VCaP (cell line): Measurements from ENCODE around the gene POLA2.

Experiments
- H3K27ac ChIP-seq: fragments of 450-650 bp; 2 replicates; pipeline ENCODE4 v1.5.1; 2017
- TF ChIP-seq, protein P1 (sequence below): fragments of 450-650 bp; conservative IDR thresholded peaks from 2 replicates; pipeline ENCODE4 v1.5.1; 2017; ENCODE audit warnings: mild to moderate bottlenecking, moderate library complexity

The POLA2 gene

DNA sequence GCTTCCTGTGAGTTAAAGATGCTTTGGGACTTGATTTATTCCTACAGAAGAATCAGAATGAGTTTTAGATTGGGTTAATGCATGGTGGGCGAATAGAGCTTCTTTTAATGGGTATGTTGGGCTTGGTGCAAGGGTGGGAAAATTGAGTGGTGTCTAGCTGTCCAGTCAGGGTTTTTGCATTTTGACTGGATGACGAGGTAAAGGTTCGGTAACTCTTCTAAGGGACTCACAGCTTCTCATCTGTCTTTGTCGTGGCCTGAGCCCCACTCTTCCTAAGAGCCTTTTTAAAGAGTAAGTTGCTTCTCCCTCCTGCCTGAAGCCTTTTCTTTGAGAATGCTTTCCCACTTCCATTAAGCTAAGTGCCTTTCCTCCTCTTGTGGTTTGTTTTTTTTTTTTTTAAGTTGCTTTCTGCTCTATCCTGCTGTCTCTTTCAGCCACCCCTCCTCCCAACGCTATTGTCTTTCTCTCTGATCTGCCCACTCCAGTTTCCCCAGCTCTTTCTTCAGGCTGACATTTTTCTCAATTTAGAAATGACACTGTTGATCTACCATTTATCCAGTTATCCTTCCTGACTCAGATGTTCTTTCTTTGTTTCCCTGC is 73.0 kb downstream of the POLA2 start:
- TF ChIP-seq, protein P1, sequence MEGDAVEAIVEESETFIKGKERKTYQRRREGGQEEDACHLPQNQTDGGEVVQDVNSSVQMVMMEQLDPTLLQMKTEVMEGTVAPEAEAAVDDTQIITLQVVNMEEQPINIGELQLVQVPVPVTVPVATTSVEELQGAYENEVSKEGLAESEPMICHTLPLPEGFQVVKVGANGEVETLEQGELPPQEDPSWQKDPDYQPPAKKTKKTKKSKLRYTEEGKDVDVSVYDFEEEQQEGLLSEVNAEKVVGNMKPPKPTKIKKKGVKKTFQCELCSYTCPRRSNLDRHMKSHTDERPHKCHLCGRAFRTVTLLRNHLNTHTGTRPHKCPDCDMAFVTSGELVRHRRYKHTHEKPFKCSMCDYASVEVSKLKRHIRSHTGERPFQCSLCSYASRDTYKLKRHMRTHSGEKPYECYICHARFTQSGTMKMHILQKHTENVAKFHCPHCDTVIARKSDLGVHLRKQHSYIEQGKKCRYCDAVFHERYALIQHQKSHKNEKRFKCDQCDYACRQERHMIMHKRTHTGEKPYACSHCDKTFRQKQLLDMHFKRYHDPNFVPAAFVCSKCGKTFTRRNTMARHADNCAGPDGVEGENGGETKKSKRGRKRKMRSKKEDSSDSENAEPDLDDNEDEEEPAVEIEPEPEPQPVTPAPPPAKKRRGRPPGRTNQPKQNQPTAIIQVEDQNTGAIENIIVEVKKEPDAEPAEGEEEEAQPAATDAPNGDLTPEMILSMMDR: no peak
- peak overlapping the region; percentile 93 for H3K27ac ChIP-seq

DNA sequence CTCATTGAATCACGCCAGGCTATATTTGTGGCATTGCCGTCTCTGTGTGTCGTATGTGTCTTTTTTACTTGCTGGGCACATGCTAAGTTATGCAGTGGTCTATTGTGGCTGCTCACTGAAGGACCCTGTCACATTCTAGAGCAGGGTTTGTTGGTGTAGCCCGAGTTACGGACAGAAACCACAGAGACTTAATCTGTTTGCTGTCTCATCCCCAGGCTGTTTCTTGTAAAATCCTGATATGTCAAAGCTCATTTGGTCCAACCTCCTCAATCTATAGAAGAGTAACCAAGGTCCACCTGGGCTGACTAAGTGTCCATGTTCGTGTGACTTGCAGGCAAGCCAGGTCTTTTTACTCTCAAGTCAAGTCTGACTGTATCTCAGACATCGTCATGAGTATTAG is 76.9 kb downstream of the POLA2 start:
- TF ChIP-seq, protein P1: no peak
- no peak overlapping the region for H3K27ac ChIP-seq

DNA sequence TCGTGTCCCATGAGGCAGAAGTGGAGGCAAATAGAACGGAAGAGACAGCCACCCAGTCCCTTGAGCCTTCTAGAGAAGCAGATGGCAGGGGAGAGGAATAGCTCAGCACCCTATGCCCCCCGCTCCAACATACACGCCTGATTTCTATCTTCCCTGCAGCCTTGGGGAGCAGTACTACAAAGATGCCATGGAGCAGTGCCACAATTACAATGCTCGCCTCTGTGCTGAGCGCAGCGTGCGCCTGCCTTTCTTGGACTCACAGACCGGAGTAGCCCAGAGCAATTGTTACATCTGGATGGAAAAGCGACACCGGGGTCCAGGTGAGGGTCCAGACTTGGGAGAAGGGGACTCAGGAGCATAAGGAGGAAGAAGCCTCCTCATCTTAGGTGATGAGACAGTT is 78.5 kb downstream of the POLA2 start:
- H3K27ac ChIP-seq: no peak overlapping the region

DNA sequence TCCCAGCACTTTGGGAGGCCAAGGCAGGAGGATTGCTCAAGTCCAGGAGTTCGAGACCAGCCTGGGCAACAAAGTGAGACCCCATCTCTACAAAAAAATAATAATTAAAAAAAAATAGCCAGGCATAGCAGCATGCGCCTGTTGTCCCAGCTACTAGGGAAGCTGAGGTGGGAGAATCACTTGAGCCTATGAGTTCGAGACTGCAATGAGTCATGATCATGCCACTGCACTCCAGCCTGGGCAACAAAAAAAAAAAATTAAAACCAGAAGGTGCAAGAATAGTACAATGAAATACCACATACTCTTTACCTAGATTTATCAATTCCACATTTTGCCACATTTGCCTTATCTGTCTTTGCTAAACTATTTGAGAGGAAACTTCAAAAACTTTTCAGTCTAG is 80.1 kb downstream of the POLA2 start:
- H3K27ac ChIP-seq: no peak overlapping the region
- TF ChIP-seq, protein P1: no peak

More for the DNA sequence above, 78.5 kb downstream of the POLA2 start:
- TF ChIP-seq, protein P1: no peak
